Activated CD4-positive, alpha-beta memory T cell treated with anti-CD3 and anti-CD28 coated beads, Interleukin-2, amount 10 ng/mL, durations not matched to agents 7 days and 5 days (primary cell): Measurements from ENCODE around the gene SIAH2. TPM values are rescaled to one million over a fixed set of nuclear protein-coding genes. Genes with fewer than 3 reads are reported as not detected.
A peak's percentile ranks its signal among the peaks of the same experiment; 100 is the strongest.

Experiments
- CTCF ChIA-PET: fragments of 350-600 bp; sonication (Branson Sonifier 250); formaldehyde crosslinking; loops from one replicate; lab custom pipeline; 2021; ENCODE audit warnings: antibody characterized with exemption, inconsistent platforms; lab: Charles Lee
- POLR2A ChIA-PET: fragments of 350-600 bp; sonication (Branson Sonifier 250); formaldehyde crosslinking; loops from one replicate; lab custom pipeline; 2021; ENCODE audit warnings: antibody characterized with exemption; lab: Charles Lee
- DNase-seq: peaks from one replicate; pipeline ENCODE4 v3.0.0-alpha.2; 2020
- H3K27ac Mint-ChIP-seq: one replicate; pipeline ENCODE4 v1.8.0; 2021; ENCODE audit warnings: mild to moderate bottlenecking, mixed read lengths
- H3K27me3 Mint-ChIP-seq: one replicate; pipeline ENCODE4 v1.8.0; 2021; ENCODE audit warnings: mixed read lengths
- H3K36me3 Mint-ChIP-seq: one replicate; pipeline ENCODE4 v1.8.0; 2021; ENCODE audit warnings: low read depth, mixed read lengths
- H3K4me1 Mint-ChIP-seq: one replicate; pipeline ENCODE4 v1.8.0; 2021; ENCODE audit warnings: mixed read lengths
- H3K4me3 Mint-ChIP-seq: one replicate; pipeline ENCODE4 v1.8.0; 2021; ENCODE audit warnings: mild to moderate bottlenecking, mixed read lengths
- H3K9me3 Mint-ChIP-seq: one replicate; pipeline ENCODE4 v1.8.0; 2021; ENCODE audit warnings: mixed read lengths
- total RNA-seq, 2 experiments: library from RNA; stranded (reverse); gene quantifications; one replicate each; pipeline ENCODE4 v1.2.3, GENCODE V29; 2021

SIAH2 gene
- total RNA-seq, 2 experiments from 2014 or later: 42.5 to 44.9 TPM

GRCh38 chr3:150744919-150745211 lies 18.1 kb downstream of the SIAH2 start:
- POLR2A ChIA-PET: interaction anchor here (1.3 kb wide), 1 partner anchor 15 kb away, joined by 3 read pairs; no protein-coding TSS in a partner anchor
- CTCF ChIA-PET: interaction anchor here (1.4 kb wide), 1 partner anchor 24 kb away, joined by 4 read pairs; no protein-coding TSS in a partner anchor
- Mint-ChIP-seq H3K4me3 (no peak overlapping the region), H3K27ac (no peak overlapping the region), H3K4me1 (peaks cover 77% of the 10 kb centered on the region), H3K9me3 (no peaks in the 10 kb centered on the region), H3K36me3 (peaks cover 51% of the 10 kb centered on the region), H3K27me3 (no peaks in the 10 kb centered on the region)
- no peak for DNase-seq

- peak overlapping the region; percentile 5 for H3K27ac Mint-ChIP-seq
- ChIA-PET CTCF (interaction anchor here (1.4 kb wide), 1 partner anchor 23 kb away, joined by 4 read pairs; no protein-coding TSS in a partner anchor), POLR2A (interaction anchor here (1.4 to 2.0 kb wide), 2 partner anchors 17 to 19 kb away, joined by 5 to 10 read pairs; partner anchors contain the start of gene SIAH2)
- DNase-seq: no peak
- peaks cover 50% of the 10 kb centered on the region for H3K36me3 Mint-ChIP-seq
- H3K4me3 Mint-ChIP-seq: no peak overlapping the region
- no peaks in the 10 kb centered on the region for H3K27me3 Mint-ChIP-seq
- no peaks in the 10 kb centered on the region for H3K9me3 Mint-ChIP-seq
- H3K4me1 Mint-ChIP-seq: peaks cover 79% of the 10 kb centered on the region
These were observed 18.7 kb downstream of the SIAH2 start for GRCh38 chr3:150744041-150744918.

- CTCF ChIA-PET: interaction anchor here (0.6 to 1.4 kb wide), 2 partner anchors 22 to 44 kb away, joined by 4 read pairs; no protein-coding TSS in a partner anchor
- peak overlapping the region; percentile 5 for H3K27ac Mint-ChIP-seq
- peaks cover 50% of the 10 kb centered on the region for H3K36me3 Mint-ChIP-seq
- POLR2A ChIA-PET: interaction anchor here (1.1 to 2.0 kb wide), 3 partner anchors 10 to 20 kb away, joined by 3 to 10 read pairs (median 5); partner anchors contain the start of gene SIAH2
- DNase-seq: no peak
- H3K4me1 Mint-ChIP-seq: peaks cover 80% of the 10 kb centered on the region
- H3K4me3 Mint-ChIP-seq: no peak overlapping the region
- H3K9me3 Mint-ChIP-seq: no peaks in the 10 kb centered on the region
- no peaks in the 10 kb centered on the region for H3K27me3 Mint-ChIP-seq
These were observed 19.5 kb downstream of the SIAH2 start for GRCh38 chr3:150743508-150743907.

- Mint-ChIP-seq H3K4me1 (peaks cover 86% of the 10 kb centered on the region), H3K9me3 (no peaks in the 10 kb centered on the region), H3K36me3 (peaks cover 47% of the 10 kb centered on the region), H3K4me3 (no peak overlapping the region), H3K27me3 (no peaks in the 10 kb centered on the region), H3K27ac (no peak overlapping the region)
- CTCF ChIA-PET: interaction anchor here (0.6 kb wide), 1 partner anchor 43 kb away, joined by 4 read pairs; no protein-coding TSS in a partner anchor
- no peak for DNase-seq
- POLR2A ChIA-PET: interaction anchor here (1.1 to 2.0 kb wide), 3 partner anchors 11 to 21 kb away, joined by 3 to 10 read pairs (median 5); partner anchors contain the start of gene SIAH2
These were observed 20.3 kb downstream of the SIAH2 start for GRCh38 chr3:150742679-150743078.

GRCh38 chr3:150742141-150742523 lies 20.8 kb downstream of the SIAH2 start:
- Mint-ChIP-seq H3K27ac (no peak overlapping the region), H3K27me3 (no peaks in the 10 kb centered on the region), H3K9me3 (no peaks in the 10 kb centered on the region), H3K4me3 (no peak overlapping the region), H3K36me3 (peaks cover 44% of the 10 kb centered on the region), H3K4me1 (peaks cover 86% of the 10 kb centered on the region)
- no peak for DNase-seq
- ChIA-PET POLR2A (interaction anchor here (1.1 to 2.0 kb wide), 2 partner anchors 11 to 20 kb away, joined by 3 to 10 read pairs; no protein-coding TSS in a partner anchor), CTCF (no interaction called here)

- Mint-ChIP-seq H3K9me3 (no peaks in the 10 kb centered on the region), H3K27ac (no peak overlapping the region), H3K36me3 (peaks cover 39% of the 10 kb centered on the region), H3K4me3 (no peak overlapping the region), H3K27me3 (no peaks in the 10 kb centered on the region), H3K4me1 (peaks cover 84% of the 10 kb centered on the region)
- CTCF ChIA-PET: no interaction called here
- no peak for DNase-seq
- POLR2A ChIA-PET: interaction anchor here (1.8 kb wide), 1 partner anchor 21 kb away, joined by 21 read pairs; the partner anchor contains the start of gene SIAH2
These were observed 21.4 kb downstream of the SIAH2 start for GRCh38 chr3:150741497-150742140.

GRCh38 chr3:150740733-150741496 lies 22.1 kb downstream of the SIAH2 start:
- Mint-ChIP-seq H3K36me3 (peaks cover 38% of the 10 kb centered on the region), H3K27ac (peak overlapping the region; percentile 9), H3K4me3 (no peak overlapping the region), H3K4me1 (peaks cover 79% of the 10 kb centered on the region), H3K9me3 (no peaks in the 10 kb centered on the region), H3K27me3 (no peaks in the 10 kb centered on the region)
- ChIA-PET POLR2A (interaction anchor here (1.8 kb wide), 1 partner anchor 22 kb away, joined by 21 read pairs; the partner anchor contains the start of gene SIAH2), CTCF (interaction anchor here (0.9 kb wide), 1 partner anchor 20 kb away, joined by 3 read pairs; no protein-coding TSS in a partner anchor)
- DNase-seq: no peak

- Mint-ChIP-seq H3K9me3 (no peaks in the 10 kb centered on the region), H3K4me1 (peaks cover 75% of the 10 kb centered on the region), H3K27me3 (no peaks in the 10 kb centered on the region), H3K27ac (peak overlapping the region; percentile 77), H3K4me3 (peak overlapping the region; percentile 31), H3K36me3 (peaks cover 34% of the 10 kb centered on the region)
- DNase-seq: no peak
- POLR2A ChIA-PET: interaction anchor here (1.8 kb wide), 1 partner anchor 23 kb away, joined by 21 read pairs; the partner anchor contains the start of gene SIAH2
- CTCF ChIA-PET: interaction anchor here (0.9 kb wide), 1 partner anchor 21 kb away, joined by 3 read pairs; no protein-coding TSS in a partner anchor
These were observed 22.9 kb downstream of the SIAH2 start for GRCh38 chr3:150739877-150740645.

- ChIA-PET CTCF (no interaction called here), POLR2A (no interaction called here)
- Mint-ChIP-seq H3K9me3 (no peaks in the 10 kb centered on the region), H3K4me1 (peaks cover 68% of the 10 kb centered on the region), H3K36me3 (peaks cover 31% of the 10 kb centered on the region), H3K27me3 (no peaks in the 10 kb centered on the region), H3K27ac (peak overlapping the region; percentile 77), H3K4me3 (no peak overlapping the region)
- DNase-seq: no peak
These were observed 23.6 kb downstream of the SIAH2 start for GRCh38 chr3:150739200-150739863.

GRCh38 chr3:150738688-150739087 lies 24.3 kb downstream of the SIAH2 start:
- no peaks in the 10 kb centered on the region for H3K27me3 Mint-ChIP-seq
- H3K4me3 Mint-ChIP-seq: no peak overlapping the region
- CTCF ChIA-PET: interaction anchor here (1.4 kb wide), 1 partner anchor 24 kb away, joined by 4 read pairs; the partner anchor contains the start of gene SIAH2
- no peak for DNase-seq
- POLR2A ChIA-PET: interaction anchor here (0.8 to 1.6 kb wide), 5 partner anchors 17 to 330 kb away, joined by 3 to 39 read pairs (median 4); partner anchors contain the start of genes ERICH6, SIAH2 and TSC22D2
- peak overlapping the region; percentile 44 for H3K27ac Mint-ChIP-seq
- H3K4me1 Mint-ChIP-seq: peaks cover 66% of the 10 kb centered on the region
- no peaks in the 10 kb centered on the region for H3K9me3 Mint-ChIP-seq
- peaks cover 31% of the 10 kb centered on the region for H3K36me3 Mint-ChIP-seq
